Measurements from ENCODE around the gene SLC10A1.

DNA sequence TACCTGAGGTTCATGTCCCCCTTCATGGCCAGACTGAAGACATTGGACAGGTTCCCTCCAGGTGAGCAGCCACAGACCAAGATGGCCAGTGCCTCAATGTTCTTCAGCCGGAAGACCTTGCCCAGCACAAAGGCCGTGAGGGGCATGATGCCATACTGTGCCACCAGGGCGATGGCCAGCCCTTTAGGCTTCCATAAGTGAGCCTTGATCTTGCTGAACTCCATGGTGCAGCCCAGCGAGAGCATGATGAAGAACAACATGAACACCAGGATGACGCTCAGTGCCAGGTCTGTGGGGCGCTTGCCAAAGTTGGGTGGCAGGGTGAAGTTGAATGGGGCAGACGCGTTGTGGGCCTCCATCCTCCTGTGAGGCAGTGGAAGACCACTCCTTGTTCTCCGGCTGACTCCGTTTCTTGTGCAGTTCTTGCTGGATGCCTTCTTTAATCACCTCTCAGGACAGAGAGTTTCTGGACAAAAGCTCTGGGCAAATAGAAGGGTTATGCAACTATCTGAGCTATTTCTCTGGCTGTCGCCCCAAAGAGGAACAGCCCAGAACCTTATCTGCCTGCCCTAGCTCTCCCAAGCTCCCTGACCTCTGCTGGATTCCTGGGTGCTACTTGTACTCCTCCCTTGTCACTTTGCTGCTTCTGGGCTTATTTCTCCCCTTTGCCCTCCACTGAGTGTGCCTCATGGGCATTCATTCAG lies at the start of gene SLC10A1:
- TF ChIP-seq, protein P1, sequence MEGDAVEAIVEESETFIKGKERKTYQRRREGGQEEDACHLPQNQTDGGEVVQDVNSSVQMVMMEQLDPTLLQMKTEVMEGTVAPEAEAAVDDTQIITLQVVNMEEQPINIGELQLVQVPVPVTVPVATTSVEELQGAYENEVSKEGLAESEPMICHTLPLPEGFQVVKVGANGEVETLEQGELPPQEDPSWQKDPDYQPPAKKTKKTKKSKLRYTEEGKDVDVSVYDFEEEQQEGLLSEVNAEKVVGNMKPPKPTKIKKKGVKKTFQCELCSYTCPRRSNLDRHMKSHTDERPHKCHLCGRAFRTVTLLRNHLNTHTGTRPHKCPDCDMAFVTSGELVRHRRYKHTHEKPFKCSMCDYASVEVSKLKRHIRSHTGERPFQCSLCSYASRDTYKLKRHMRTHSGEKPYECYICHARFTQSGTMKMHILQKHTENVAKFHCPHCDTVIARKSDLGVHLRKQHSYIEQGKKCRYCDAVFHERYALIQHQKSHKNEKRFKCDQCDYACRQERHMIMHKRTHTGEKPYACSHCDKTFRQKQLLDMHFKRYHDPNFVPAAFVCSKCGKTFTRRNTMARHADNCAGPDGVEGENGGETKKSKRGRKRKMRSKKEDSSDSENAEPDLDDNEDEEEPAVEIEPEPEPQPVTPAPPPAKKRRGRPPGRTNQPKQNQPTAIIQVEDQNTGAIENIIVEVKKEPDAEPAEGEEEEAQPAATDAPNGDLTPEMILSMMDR (conservative IDR thresholded peaks at IDR 0.05; ENCODE audit: low read depth, low read length): no peak
- TF ChIP-seq EZH2 (IDR thresholded peaks at IDR 0.05; ENCODE audit: low read length, unreplicated experiment): no peak
- TF ChIP-seq EZH2phosphoT487 (IDR thresholded peaks at IDR 0.05; ENCODE audit: borderline replicate concordance, low read length): no peak
